Activated T-cell treated with anti-CD3 and anti-CD28 coated beads, Interleukin-2, amount 50 U/mL, for 4 hours (primary cell): ENCODE results near the gene MTRFR. TPM values are rescaled to one million over a fixed set of nuclear protein-coding genes. Genes with fewer than 3 reads are reported as not detected.

Experiments
- total RNA-seq, 3 donors: library from RNA; stranded (reverse); gene quantifications; one replicate each; pipeline ENCODE4 v1.2.1, GENCODE V29; 2021

The MTRFR gene
- total RNA-seq, 3 donors from 2014 or later, result 16.7 to 17.7 (median 17.4) TPM

Other genes starting within 250 kb of the MTRFR start
- 1 to 10 TPM; 7.3 to 9.3 (median 9.2) TPM for gene PITPNM2, start 82.3 kb upstream of the MTRFR start, total RNA-seq
- 10 to 100 TPM; 35.9 to 42.3 (median 37.5) TPM for gene MPHOSPH9, start 295 bp upstream of the MTRFR start, total RNA-seq
- gene CDK2AP1, start 38.4 kb downstream of the MTRFR start, total RNA-seq, result 10 to 100 TPM; 44.7 to 67.9 (median 53.4) TPM
- gene SBNO1, start 131.4 kb downstream of the MTRFR start, total RNA-seq, result 10 to 100 TPM; 40.9 to 45.5 (median 44.0) TPM
- 10 to 100 TPM; 37.1 to 39.4 (median 39.2) TPM for gene KMT5A, start 150.7 kb downstream of the MTRFR start, total RNA-seq
- gene RILPL2, start 203.2 kb downstream of the MTRFR start, total RNA-seq, result 10 to 100 TPM; 17.0 to 22.4 (median 20.6) TPM
- 10 to 100 TPM; 15.5 to 20.4 (median 17.2) TPM for gene SNRNP35, start 224.7 kb downstream of the MTRFR start, total RNA-seq